HAP-1 (cell line): Measurements from ENCODE around the gene CEP43.

Source experiments
- DNase-seq, 2 experiments: peaks; one replicate each; pipeline ENCODE4 v3.0.0-alpha.2; 2016 to 2020; ENCODE audit warnings: low spot score in 2 of 2
- H3K27me3 ChIP-seq: fragments of 250-450 bp; sonication (Bioruptor Pico); 2 replicates; pipeline ENCODE4 v1.5.1; 2020; ENCODE audit warnings: low read depth, mild to moderate bottlenecking, moderate library complexity
- H3K36me3 ChIP-seq: fragments of 250-450 bp; sonication (Bioruptor Pico); replicated peaks from 2 replicates; pipeline ENCODE4 v1.5.1; 2020; ENCODE audit warnings: mild to moderate bottlenecking
- H3K4me1 ChIP-seq: fragments of 250-450 bp; sonication (Bioruptor Pico); 2 replicates; pipeline ENCODE4 v1.5.1; 2020; ENCODE audit warnings: mild to moderate bottlenecking
- H3K4me3 ChIP-seq: fragments of 250-450 bp; sonication (Bioruptor Pico); 2 replicates; pipeline ENCODE4 v1.5.1; 2020; ENCODE audit warnings: mild to moderate bottlenecking, moderate library complexity
- H3K9me3 ChIP-seq: fragments of 250-450 bp; sonication (Bioruptor Pico); 2 replicates; pipeline ENCODE4 v1.5.1; 2020; ENCODE audit warnings: mild to moderate bottlenecking, moderate library complexity
- in situ Hi-C: fragments of 300-500 bp; cut with MboI; formaldehyde crosslinking; loops from 3 replicates; pipeline ENCODE4 v1.14.3; 2020; ENCODE audit warnings: low sequenced_read_pairs, inconsistent platforms, mixed read lengths

Gene CEP43

GRCh38 chr6:166977621-166978525 is 21.3 kb upstream of the CEP43 start:
- in situ Hi-C loops: no loop called here
- H3K9me3 ChIP-seq: no peaks in the 10 kb centered on the region

GRCh38 chr6:166980738-166981137 is 18.5 kb upstream of the CEP43 start:
- H3K9me3 ChIP-seq: 0 out of 2 replicates have a peak, but pooled peaks cover 2% of the 10 kb centered on the region
- no peaks in the 10 kb centered on the region for H3K27me3 ChIP-seq
- DNase-seq: no peak
- in situ Hi-C loops: no loop called here
- peaks cover 19% of the 10 kb centered on the region for H3K36me3 ChIP-seq
- H3K4me1 ChIP-seq: peaks cover 6% of the 10 kb centered on the region; the same call in 1 of the 2 replicates
- H3K4me3 ChIP-seq: no peak overlapping the region

More at GRCh38 chr6:166977621-166978525, 21.3 kb upstream of the CEP43 start:
- Histone ChIP-seq H3K4me1 (peaks cover 6% of the 10 kb centered on the region; the same call in 1 of the 2 replicates), H3K36me3 (peaks cover 7% of the 10 kb centered on the region), H3K4me3 (no peak overlapping the region), H3K27me3 (no peaks in the 10 kb centered on the region)
- DNase-seq: peak in 1 of 2 experiments; percentile 36

- 0 out of 2 replicates have a peak, but pooled peaks cover 6% of the 10 kb centered on the region for H3K9me3 ChIP-seq
- peaks cover 15% of the 10 kb centered on the region for H3K36me3 ChIP-seq
- H3K4me1 ChIP-seq: peaks cover 15% of the 10 kb centered on the region
- no peak overlapping the region for H3K4me3 ChIP-seq
- no peak for DNase-seq
- no peaks in the 10 kb centered on the region for H3K27me3 ChIP-seq
- in situ Hi-C loops: no loop called here
These were observed 11.7 kb upstream of the CEP43 start for GRCh38 chr6:166987448-166987847.

GRCh38 chr6:166987930-166988329 is 11.3 kb upstream of the CEP43 start:
- H3K36me3 ChIP-seq: peaks cover 15% of the 10 kb centered on the region
- H3K4me3 ChIP-seq: no peak overlapping the region
- 0 out of 2 replicates have a peak, but pooled peaks cover 6% of the 10 kb centered on the region for H3K9me3 ChIP-seq
- no peaks in the 10 kb centered on the region for H3K27me3 ChIP-seq
- H3K4me1 ChIP-seq: peaks cover 15% of the 10 kb centered on the region
- DNase-seq: no peak
- in situ Hi-C loops: no loop called here

GRCh38 chr6:166988674-166989201 is 10.5 kb upstream of the CEP43 start:
- Histone ChIP-seq H3K9me3 (0 out of 2 replicates have a peak, but pooled peaks cover 5% of the 10 kb centered on the region), H3K4me1 (peaks cover 15% of the 10 kb centered on the region), H3K4me3 (no peak overlapping the region), H3K27me3 (no peaks in the 10 kb centered on the region), H3K36me3 (peaks cover 14% of the 10 kb centered on the region)
- in situ Hi-C loops: no loop called here
- DNase-seq: peak; percentile 74 to 91

GRCh38 chr6:166989427-166990032 is 9.7 kb upstream of the CEP43 start:
- 0 out of 2 replicates have a peak, but pooled peaks cover 4% of the 10 kb centered on the region for H3K9me3 ChIP-seq
- DNase-seq: no peak
- no peak overlapping the region for H3K4me3 ChIP-seq
- H3K36me3 ChIP-seq: peaks cover 12% of the 10 kb centered on the region
- no peaks in the 10 kb centered on the region for H3K27me3 ChIP-seq
- in situ Hi-C loops: no loop called here
- peaks cover 15% of the 10 kb centered on the region for H3K4me1 ChIP-seq

GRCh38 chr6:166996406-166996805 is 2.8 kb upstream of the CEP43 start:
- in situ Hi-C loops: no loop called here
- H3K4me3 ChIP-seq: no peak overlapping the region
- H3K36me3 ChIP-seq: peaks cover 10% of the 10 kb centered on the region
- no peaks in the 10 kb centered on the region for H3K9me3 ChIP-seq
- peaks cover 2% of the 10 kb centered on the region; the same call in 1 of the 2 replicates for H3K4me1 ChIP-seq
- DNase-seq: no peak
- H3K27me3 ChIP-seq: no peaks in the 10 kb centered on the region

- H3K27me3 ChIP-seq: no peaks in the 10 kb centered on the region
- no peak overlapping the region for H3K4me3 ChIP-seq
- DNase-seq: no peak
- H3K36me3 ChIP-seq: peaks cover 17% of the 10 kb centered on the region
- peaks cover 3% of the 10 kb centered on the region; the same call in 1 of the 2 replicates for H3K4me1 ChIP-seq
- in situ Hi-C loops: no loop called here
- H3K9me3 ChIP-seq: no peaks in the 10 kb centered on the region
These were observed 1.8 kb upstream of the CEP43 start for GRCh38 chr6:166997348-166997747.

GRCh38 chr6:166997768-166998255 is 1.4 kb upstream of the CEP43 start:
- peak; percentile 60 to 79 for DNase-seq
- H3K27me3 ChIP-seq: no peaks in the 10 kb centered on the region
- H3K4me1 ChIP-seq: peaks cover 5% of the 10 kb centered on the region; the same call in 1 of the 2 replicates
- in situ Hi-C loops: no loop called here
- no peaks in the 10 kb centered on the region for H3K9me3 ChIP-seq
- H3K4me3 ChIP-seq: peak overlapping the region; percentile 89
- H3K36me3 ChIP-seq: peaks cover 22% of the 10 kb centered on the region

- Histone ChIP-seq H3K9me3 (no peaks in the 10 kb centered on the region), H3K4me3 (peak overlapping the region; percentile 89), H3K36me3 (peaks cover 22% of the 10 kb centered on the region), H3K27me3 (no peaks in the 10 kb centered on the region), H3K4me1 (peaks cover 5% of the 10 kb centered on the region; the same call in 1 of the 2 replicates)
- in situ Hi-C loops: no loop called here
- no peak for DNase-seq
These were observed 697 bp upstream of the CEP43 start for GRCh38 chr6:166998256-166999144.

- peaks cover 5% of the 10 kb centered on the region for H3K4me1 ChIP-seq
- H3K36me3 ChIP-seq: peaks cover 35% of the 10 kb centered on the region
- in situ Hi-C loops: no loop called here
These were observed 672 bp downstream of the CEP43 start for GRCh38 chr6:166999884-167000253.

GRCh38 chr6:167000759-167001158 is 1.6 kb downstream of the CEP43 start:
- no peaks in the 10 kb centered on the region for H3K9me3 ChIP-seq
- H3K4me1 ChIP-seq: peaks cover 8% of the 10 kb centered on the region
- no peak for DNase-seq
- in situ Hi-C loops: no loop called here
- H3K4me3 ChIP-seq: peak overlapping the region; percentile 2
- peaks cover 40% of the 10 kb centered on the region for H3K36me3 ChIP-seq
- no peaks in the 10 kb centered on the region for H3K27me3 ChIP-seq

More at GRCh38 chr6:166999884-167000253, 672 bp downstream of the CEP43 start:
- no peaks in the 10 kb centered on the region for H3K27me3 ChIP-seq
- H3K9me3 ChIP-seq: no peaks in the 10 kb centered on the region
- DNase-seq: no peak
- H3K4me3 ChIP-seq: peak overlapping the region; percentile 79
